ENCODE measurements around the gene CTSD. TPM values are rescaled to one million over a fixed set of nuclear protein-coding genes. Genes with fewer than 3 reads are reported as not detected.

CTSD gene
- total RNA-seq, 1 donor from 2014 or later, result 211 TPM

GRCh38 chr11:1755692-1756561, 7.8 kb downstream of the CTSD start:
- no peak overlapping the region for H3K4me3 ChIP-seq (ENCODE audit: low read depth, low read length)
- TF ChIP-seq CTCF (conservative IDR thresholded peaks at IDR 0.05; ENCODE audit: low read depth, low read length), result no peak
- DNase-seq (ENCODE audit: low read depth), result no peak

GRCh38 chr11:1755344-1755691, 8.4 kb downstream of the CTSD start:
- no peak for TF ChIP-seq CTCF (conservative IDR thresholded peaks at IDR 0.05; ENCODE audit: low read depth, low read length)
- H3K4me3 ChIP-seq (ENCODE audit: low read depth, low read length), result no peak overlapping the region
- DNase-seq (ENCODE audit: low read depth), result no peak

GRCh38 chr11:1754376-1755150, 9.2 kb downstream of the CTSD start:
- no peak overlapping the region for H3K4me3 ChIP-seq (ENCODE audit: low read depth, low read length)
- no peak for DNase-seq (ENCODE audit: low read depth)
- TF ChIP-seq CTCF (conservative IDR thresholded peaks at IDR 0.05; ENCODE audit: low read depth, low read length), result no peak

GRCh38 chr11:1753929-1754305, 9.8 kb downstream of the CTSD start:
- H3K4me3 ChIP-seq (ENCODE audit: low read depth, low read length), result no peak overlapping the region
- no peak for DNase-seq (ENCODE audit: low read depth)
- TF ChIP-seq CTCF (conservative IDR thresholded peaks at IDR 0.05; ENCODE audit: low read depth, low read length), result no peak

GRCh38 chr11:1753229-1753928, 10.3 kb downstream of the CTSD start:
- no peak for TF ChIP-seq CTCF (conservative IDR thresholded peaks at IDR 0.05; ENCODE audit: low read depth, low read length)
- DNase-seq (ENCODE audit: low read depth), result no peak
- no peak overlapping the region for H3K4me3 ChIP-seq (ENCODE audit: low read depth, low read length)

GRCh38 chr11:1752907-1753228, 10.9 kb downstream of the CTSD start:
- TF ChIP-seq CTCF (conservative IDR thresholded peaks at IDR 0.05; ENCODE audit: low read depth, low read length), result no peak
- DNase-seq (ENCODE audit: low read depth), result no peak
- H3K4me3 ChIP-seq (ENCODE audit: low read depth, low read length), result no peak overlapping the region
